Gastrocnemius medialis (tissue), 4 donors: Measurements from ENCODE around the gene PRICKLE4.

Source experiments
- POLR2A ChIP-seq, 2 donors: fragments of 450-650 bp; IDR thresholded peaks; one replicate each; pipeline ENCODE4 v1.6.1; 2017; ENCODE audit warnings: antibody characterized with exemption in 2 of 2, mild to moderate bottlenecking in 2 of 2, moderate library complexity in 2 of 2
- TF ChIP-seq, protein P1 (sequence below), 5 experiments: fragments of 450-650 bp in 3 of 5; fragments of 200-600 bp in 2 of 5; sonication (generic) in 2 of 5; IDR thresholded peaks in 4 of 5; conservative IDR thresholded peaks in 1 of 5; 1 replicate in 4 of 5; 2 replicates in 1 of 5; pipeline ENCODE4 v1.5.1; 2016 to 2019; ENCODE audit warnings: antibody characterized with exemption in 5 of 5, mild to moderate bottlenecking in 3 of 5, moderate library complexity in 3 of 5

DNA sequence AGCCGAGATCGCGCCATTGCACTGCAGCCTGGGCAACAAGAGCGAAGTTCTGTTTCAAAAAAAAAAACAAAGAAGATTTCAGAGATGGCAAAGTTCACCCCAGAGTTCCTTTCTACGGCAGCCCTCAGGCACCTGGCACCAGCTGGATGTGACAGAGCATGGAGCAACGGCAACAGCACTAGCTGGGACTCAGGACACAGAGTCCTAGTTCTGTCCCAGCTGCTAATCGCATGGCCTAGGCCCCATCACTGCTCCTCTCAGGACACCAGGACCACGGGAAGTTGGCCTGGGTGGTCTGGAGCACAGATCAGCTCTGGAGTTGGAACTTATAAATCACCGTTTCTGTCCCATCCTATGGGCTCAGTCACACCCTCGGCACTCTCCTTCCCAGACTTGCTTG lies 34.5 kb upstream of the PRICKLE4 start:
- TF ChIP-seq, protein P1, sequence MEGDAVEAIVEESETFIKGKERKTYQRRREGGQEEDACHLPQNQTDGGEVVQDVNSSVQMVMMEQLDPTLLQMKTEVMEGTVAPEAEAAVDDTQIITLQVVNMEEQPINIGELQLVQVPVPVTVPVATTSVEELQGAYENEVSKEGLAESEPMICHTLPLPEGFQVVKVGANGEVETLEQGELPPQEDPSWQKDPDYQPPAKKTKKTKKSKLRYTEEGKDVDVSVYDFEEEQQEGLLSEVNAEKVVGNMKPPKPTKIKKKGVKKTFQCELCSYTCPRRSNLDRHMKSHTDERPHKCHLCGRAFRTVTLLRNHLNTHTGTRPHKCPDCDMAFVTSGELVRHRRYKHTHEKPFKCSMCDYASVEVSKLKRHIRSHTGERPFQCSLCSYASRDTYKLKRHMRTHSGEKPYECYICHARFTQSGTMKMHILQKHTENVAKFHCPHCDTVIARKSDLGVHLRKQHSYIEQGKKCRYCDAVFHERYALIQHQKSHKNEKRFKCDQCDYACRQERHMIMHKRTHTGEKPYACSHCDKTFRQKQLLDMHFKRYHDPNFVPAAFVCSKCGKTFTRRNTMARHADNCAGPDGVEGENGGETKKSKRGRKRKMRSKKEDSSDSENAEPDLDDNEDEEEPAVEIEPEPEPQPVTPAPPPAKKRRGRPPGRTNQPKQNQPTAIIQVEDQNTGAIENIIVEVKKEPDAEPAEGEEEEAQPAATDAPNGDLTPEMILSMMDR (IDR thresholded peaks at IDR 0.05 in 4 of 5, conservative IDR thresholded peaks at IDR 0.05 in 1 of 5) = no peak
- no peak for TF ChIP-seq POLR2A (IDR thresholded peaks at IDR 0.05)
